Bronchial epithelial cell (primary cell): Measurements from ENCODE around the gene TEX264. TPM values are rescaled to one million over a fixed set of nuclear protein-coding genes. Genes with fewer than 3 reads are reported as not detected.

ENCODE experiments used
- DNase-seq: peaks from one replicate; pipeline ENCODE4 v3.0.0-alpha.2; 2010; ENCODE audit warnings: low read depth
- FAIRE-seq: peaks from 2 replicates; lab custom pipeline; 2011; peaks lifted over from hg19 to GRCh38; lab: Jason Lieb, UNC
- H3K27me3 ChIP-seq: 2 replicates; pipeline ENCODE4 v1.5.1; 2011; ENCODE audit warnings: low read length; ENCODE audit not compliant: control insufficient read depth, insufficient read depth
- H3K36me3 ChIP-seq: 2 replicates; pipeline ENCODE4 v1.5.1; 2011; ENCODE audit warnings: low read length; ENCODE audit not compliant: control insufficient read depth, insufficient read depth
- H3K4me3 ChIP-seq: 2 replicates; pipeline ENCODE4 v1.5.1; 2011; ENCODE audit warnings: mild to moderate bottlenecking, low read depth, low read length, control low read depth
- CTCF ChIP-seq: IDR thresholded peaks from 2 replicates; pipeline ENCODE4 v1.5.1; 2011; ENCODE audit warnings: mild to moderate bottlenecking, moderate library complexity, low read length, control low read depth, inconsistent platforms; ENCODE audit not compliant: insufficient read depth, severe bottlenecking
- total RNA-seq: library from RNA; depleted of rRNA; stranded (reverse); fragments of >200 nt; gene quantifications from 2 replicates; pipeline ENCODE4 v1.2.1, GENCODE V29; 2014

Gene TEX264
- total RNA-seq, 1 donor from 2014 or later: 52.9 TPM

- Histone ChIP-seq H3K4me3 (no peak overlapping the region), H3K36me3 (no peaks in the 10 kb centered on the region), H3K27me3 (peaks cover 16% of the 10 kb centered on the region)
- FAIRE-seq: no peak
- no peak for DNase-seq
- TF ChIP-seq CTCF: peak; percentile 35
Observed at GRCh38 chr3:51710631-51711351, 39.7 kb downstream of the TEX264 start.

GRCh38 chr3:51711352-51712037 lies 40.4 kb downstream of the TEX264 start:
- no peak for TF ChIP-seq CTCF
- no peak for DNase-seq
- FAIRE-seq: no peak
- Histone ChIP-seq H3K36me3 (no peaks in the 10 kb centered on the region), H3K4me3 (no peak overlapping the region), H3K27me3 (peaks cover 16% of the 10 kb centered on the region)

- TF ChIP-seq CTCF: no peak
Observed at GRCh38 chr3:51712038-51712420, 41.0 kb downstream of the TEX264 start.

GRCh38 chr3:51712511-51712931 lies 41.5 kb downstream of the TEX264 start:
- DNase-seq (no peak), FAIRE-seq (no peak)
- Histone ChIP-seq H3K36me3 (no peaks in the 10 kb centered on the region), H3K27me3 (peaks cover 11% of the 10 kb centered on the region), H3K4me3 (no peak overlapping the region)
- TF ChIP-seq CTCF: no peak

More at GRCh38 chr3:51712038-51712420, 41.0 kb downstream of the TEX264 start:
- Histone ChIP-seq H3K4me3 (no peak overlapping the region), H3K27me3 (peaks cover 16% of the 10 kb centered on the region), H3K36me3 (no peaks in the 10 kb centered on the region)
- FAIRE-seq (no peak), DNase-seq (no peak)

- Histone ChIP-seq H3K36me3 (no peaks in the 10 kb centered on the region), H3K4me3 (no peak overlapping the region), H3K27me3 (peaks cover 7% of the 10 kb centered on the region)
- no peak for TF ChIP-seq CTCF
- FAIRE-seq: no peak
- no peak for DNase-seq
Observed at GRCh38 chr3:51712963-51713362, 41.9 kb downstream of the TEX264 start.
